Liver (tissue), 3 donors: Measurements from ENCODE around the gene GUK1.

Experiments
- EGR1 ChIP-seq, 2 donors: IDR thresholded peaks; 2 replicates each; pipeline ENCODE4 v1.6.1; 2016 to 2018; ENCODE audit warnings: antibody characterized with exemption in 2 of 2, low read depth in 2 of 2
- GABPA ChIP-seq, 2 donors: IDR thresholded peaks in 1 of 2; conservative IDR thresholded peaks in 1 of 2; 2 replicates each; pipeline ENCODE4 v1.6.1; 2016; ENCODE audit warnings: antibody characterized with exemption in 2 of 2, mild to moderate bottlenecking in 1 of 2, moderate library complexity in 1 of 2
- JUND ChIP-seq, 2 donors: IDR thresholded peaks; 2 replicates each; pipeline ENCODE4 v1.6.1; 2016; ENCODE audit warnings: antibody characterized with exemption in 2 of 2
- RAD21 ChIP-seq, 2 donors: IDR thresholded peaks; 2 replicates each; pipeline ENCODE4 v1.6.1; 2016; ENCODE audit warnings: antibody characterized with exemption in 2 of 2, mild to moderate bottlenecking in 2 of 2
- RXRA ChIP-seq, 2 donors: IDR thresholded peaks; 2 replicates each; pipeline ENCODE4 v1.6.1; 2017 to 2018; ENCODE audit warnings: antibody characterized with exemption in 2 of 2, mild to moderate bottlenecking in 1 of 2
- SP1 ChIP-seq: IDR thresholded peaks from 2 replicates; pipeline ENCODE4 v1.6.1; 2018; ENCODE audit warnings: antibody characterized with exemption, mild to moderate bottlenecking
- TAF1 ChIP-seq: conservative IDR thresholded peaks from 2 replicates; pipeline ENCODE4 v1.6.1; 2016; ENCODE audit warnings: antibody characterized with exemption, mild to moderate bottlenecking
- YY1 ChIP-seq: IDR thresholded peaks from 2 replicates; pipeline ENCODE4 v1.6.1; 2016; ENCODE audit warnings: antibody characterized with exemption, mild to moderate bottlenecking
- TF ChIP-seq, protein P1 (sequence below): IDR thresholded peaks from 2 replicates; pipeline ENCODE4 v1.6.1; 2016; ENCODE audit warnings: antibody characterized with exemption
- TF ChIP-seq, protein P2 (sequence below): fragments of 150-350 bp; IDR thresholded peaks from 2 replicates; pipeline ENCODE4 v1.5.1; 2017; ENCODE audit warnings: improper control_type of control experiment, low read depth, low read length; ENCODE audit not compliant: missing input control
- TF ChIP-seq, protein P3 (sequence below): IDR thresholded peaks from 2 replicates; pipeline ENCODE4 v1.6.1; 2016; ENCODE audit warnings: antibody characterized with exemption, mild to moderate bottlenecking
- TF ChIP-seq, protein P4 (sequence below): IDR thresholded peaks from 2 replicates; pipeline ENCODE4 v1.6.1; 2016; ENCODE audit warnings: antibody characterized with exemption
- TF ChIP-seq, protein P5 (sequence below): IDR thresholded peaks from 2 replicates; pipeline ENCODE4 v1.6.1; 2016; ENCODE audit warnings: antibody characterized with exemption
- donor health status: healthy.
- donor health status: healthy.

DNA sequence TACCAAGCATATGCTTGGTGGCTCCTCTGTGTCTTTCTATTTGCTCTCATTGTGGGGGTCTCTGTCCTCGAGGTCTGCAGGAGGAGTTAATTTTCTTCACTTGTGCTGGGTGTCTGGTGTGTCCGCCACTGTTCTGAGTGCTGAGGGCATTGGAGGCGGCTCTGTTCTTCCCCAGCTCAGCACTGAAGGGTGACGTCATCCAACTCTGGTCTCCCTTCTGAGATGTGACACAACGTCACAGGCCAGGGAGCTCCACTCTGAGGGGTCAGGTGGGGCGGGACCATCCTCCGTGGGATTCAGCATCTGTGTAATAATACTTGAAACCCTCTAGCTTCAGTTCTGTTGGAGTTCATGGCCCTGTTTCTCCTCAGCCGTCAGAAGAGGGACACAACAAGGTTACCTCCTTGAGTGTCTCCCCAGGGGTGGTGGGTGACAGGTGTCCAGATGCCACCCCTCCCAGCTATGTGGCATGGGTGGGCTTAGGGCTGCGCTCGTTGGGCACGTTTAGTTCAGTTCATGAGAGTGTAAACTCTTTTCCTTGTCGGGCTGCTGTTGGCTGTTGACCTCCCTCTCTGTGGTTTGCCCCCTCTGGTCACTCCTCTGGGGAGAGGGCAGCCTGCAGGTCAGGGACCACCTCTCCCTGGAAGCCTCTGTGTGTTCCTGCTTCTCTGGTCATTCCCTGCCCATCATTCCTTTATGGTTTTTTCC is 28.6 kb downstream of the GUK1 start:
- TF ChIP-seq YY1 (no peak), RXRA (IDR thresholded peaks at IDR 0.05) (no peak), JUND (IDR thresholded peaks at IDR 0.05) (no peak), TAF1 (no peak), EGR1 (IDR thresholded peaks at IDR 0.05; ENCODE audit: low read depth in 2 of 2) (no peak), GABPA (IDR thresholded peaks at IDR 0.05 in 1 of 2, conservative IDR thresholded peaks at IDR 0.05 in 1 of 2) (no peak), SP1 (no peak), RAD21 (IDR thresholded peaks at IDR 0.05) (no peak)
- TF ChIP-seq, protein P1, sequence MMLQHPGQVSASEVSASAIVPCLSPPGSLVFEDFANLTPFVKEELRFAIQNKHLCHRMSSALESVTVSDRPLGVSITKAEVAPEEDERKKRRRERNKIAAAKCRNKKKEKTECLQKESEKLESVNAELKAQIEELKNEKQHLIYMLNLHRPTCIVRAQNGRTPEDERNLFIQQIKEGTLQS: no peak
- TF ChIP-seq, protein P2, sequence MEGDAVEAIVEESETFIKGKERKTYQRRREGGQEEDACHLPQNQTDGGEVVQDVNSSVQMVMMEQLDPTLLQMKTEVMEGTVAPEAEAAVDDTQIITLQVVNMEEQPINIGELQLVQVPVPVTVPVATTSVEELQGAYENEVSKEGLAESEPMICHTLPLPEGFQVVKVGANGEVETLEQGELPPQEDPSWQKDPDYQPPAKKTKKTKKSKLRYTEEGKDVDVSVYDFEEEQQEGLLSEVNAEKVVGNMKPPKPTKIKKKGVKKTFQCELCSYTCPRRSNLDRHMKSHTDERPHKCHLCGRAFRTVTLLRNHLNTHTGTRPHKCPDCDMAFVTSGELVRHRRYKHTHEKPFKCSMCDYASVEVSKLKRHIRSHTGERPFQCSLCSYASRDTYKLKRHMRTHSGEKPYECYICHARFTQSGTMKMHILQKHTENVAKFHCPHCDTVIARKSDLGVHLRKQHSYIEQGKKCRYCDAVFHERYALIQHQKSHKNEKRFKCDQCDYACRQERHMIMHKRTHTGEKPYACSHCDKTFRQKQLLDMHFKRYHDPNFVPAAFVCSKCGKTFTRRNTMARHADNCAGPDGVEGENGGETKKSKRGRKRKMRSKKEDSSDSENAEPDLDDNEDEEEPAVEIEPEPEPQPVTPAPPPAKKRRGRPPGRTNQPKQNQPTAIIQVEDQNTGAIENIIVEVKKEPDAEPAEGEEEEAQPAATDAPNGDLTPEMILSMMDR: no peak
- TF ChIP-seq, protein P3, sequence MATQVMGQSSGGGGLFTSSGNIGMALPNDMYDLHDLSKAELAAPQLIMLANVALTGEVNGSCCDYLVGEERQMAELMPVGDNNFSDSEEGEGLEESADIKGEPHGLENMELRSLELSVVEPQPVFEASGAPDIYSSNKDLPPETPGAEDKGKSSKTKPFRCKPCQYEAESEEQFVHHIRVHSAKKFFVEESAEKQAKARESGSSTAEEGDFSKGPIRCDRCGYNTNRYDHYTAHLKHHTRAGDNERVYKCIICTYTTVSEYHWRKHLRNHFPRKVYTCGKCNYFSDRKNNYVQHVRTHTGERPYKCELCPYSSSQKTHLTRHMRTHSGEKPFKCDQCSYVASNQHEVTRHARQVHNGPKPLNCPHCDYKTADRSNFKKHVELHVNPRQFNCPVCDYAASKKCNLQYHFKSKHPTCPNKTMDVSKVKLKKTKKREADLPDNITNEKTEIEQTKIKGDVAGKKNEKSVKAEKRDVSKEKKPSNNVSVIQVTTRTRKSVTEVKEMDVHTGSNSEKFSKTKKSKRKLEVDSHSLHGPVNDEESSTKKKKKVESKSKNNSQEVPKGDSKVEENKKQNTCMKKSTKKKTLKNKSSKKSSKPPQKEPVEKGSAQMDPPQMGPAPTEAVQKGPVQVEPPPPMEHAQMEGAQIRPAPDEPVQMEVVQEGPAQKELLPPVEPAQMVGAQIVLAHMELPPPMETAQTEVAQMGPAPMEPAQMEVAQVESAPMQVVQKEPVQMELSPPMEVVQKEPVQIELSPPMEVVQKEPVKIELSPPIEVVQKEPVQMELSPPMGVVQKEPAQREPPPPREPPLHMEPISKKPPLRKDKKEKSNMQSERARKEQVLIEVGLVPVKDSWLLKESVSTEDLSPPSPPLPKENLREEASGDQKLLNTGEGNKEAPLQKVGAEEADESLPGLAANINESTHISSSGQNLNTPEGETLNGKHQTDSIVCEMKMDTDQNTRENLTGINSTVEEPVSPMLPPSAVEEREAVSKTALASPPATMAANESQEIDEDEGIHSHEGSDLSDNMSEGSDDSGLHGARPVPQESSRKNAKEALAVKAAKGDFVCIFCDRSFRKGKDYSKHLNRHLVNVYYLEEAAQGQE: no peak
- TF ChIP-seq, protein P4, sequence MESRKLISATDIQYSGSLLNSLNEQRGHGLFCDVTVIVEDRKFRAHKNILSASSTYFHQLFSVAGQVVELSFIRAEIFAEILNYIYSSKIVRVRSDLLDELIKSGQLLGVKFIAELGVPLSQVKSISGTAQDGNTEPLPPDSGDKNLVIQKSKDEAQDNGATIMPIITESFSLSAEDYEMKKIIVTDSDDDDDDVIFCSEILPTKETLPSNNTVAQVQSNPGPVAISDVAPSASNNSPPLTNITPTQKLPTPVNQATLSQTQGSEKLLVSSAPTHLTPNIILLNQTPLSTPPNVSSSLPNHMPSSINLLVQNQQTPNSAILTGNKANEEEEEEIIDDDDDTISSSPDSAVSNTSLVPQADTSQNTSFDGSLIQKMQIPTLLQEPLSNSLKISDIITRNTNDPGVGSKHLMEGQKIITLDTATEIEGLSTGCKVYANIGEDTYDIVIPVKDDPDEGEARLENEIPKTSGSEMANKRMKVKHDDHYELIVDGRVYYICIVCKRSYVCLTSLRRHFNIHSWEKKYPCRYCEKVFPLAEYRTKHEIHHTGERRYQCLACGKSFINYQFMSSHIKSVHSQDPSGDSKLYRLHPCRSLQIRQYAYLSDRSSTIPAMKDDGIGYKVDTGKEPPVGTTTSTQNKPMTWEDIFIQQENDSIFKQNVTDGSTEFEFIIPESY: no peak
- TF ChIP-seq, protein P5, sequence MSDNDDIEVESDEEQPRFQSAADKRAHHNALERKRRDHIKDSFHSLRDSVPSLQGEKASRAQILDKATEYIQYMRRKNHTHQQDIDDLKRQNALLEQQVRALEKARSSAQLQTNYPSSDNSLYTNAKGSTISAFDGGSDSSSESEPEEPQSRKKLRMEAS: no peak
